HepG2 (cell line): ENCODE data around the gene C2CD2. TPM values are rescaled to one million over a fixed set of nuclear protein-coding genes. Genes with fewer than 3 reads are reported as not detected.

ENCODE experiments used
- ATAC-seq: fragments of 200-7000 bp; cut with Tn5 transposase; 3 replicates; pipeline ENCODE4 v1.9.1; 2020; ENCODE audit warnings: mild to moderate bottlenecking, moderate library complexity
- BruUV-seq: library from RNA; stranded (reverse); fragments of 400-500 nt; replicated peaks from 2 replicates; lab custom pipeline; 2021; lab: Mats Ljungman, UMichigan
- CTCF ChIA-PET: fragments of 300-600 bp; formaldehyde crosslinking; extraction: SDS; loops from one replicate; lab custom pipeline; 2021; ENCODE audit warnings: low total read pairs, inconsistent platforms, low intra/inter-chr PET ratio; lab: Yijun Ruan, JAX
- POLR2A ChIA-PET: fragments of 350-600 bp; sonication (Branson Sonifier 250); formaldehyde crosslinking; loops from one replicate; lab custom pipeline; 2020; ENCODE audit warnings: antibody characterized with exemption, inconsistent platforms; lab: Yijun Ruan, JAX
- DNase-seq: peaks from one replicate; pipeline ENCODE4 v3.0.0-alpha.2; 2015; ENCODE audit warnings: low spot score
- FAIRE-seq: peaks from 3 replicates; lab custom pipeline; 2011; peaks lifted over from hg19 to GRCh38; lab: Jason Lieb, UNC
- H2AFZ ChIP-seq: one replicate; pipeline ENCODE4 v1.6.1; 2011; ENCODE audit warnings: low read length, inconsistent platforms
- H3K27ac ChIP-seq: fragments of 300-600 bp; 3 replicates; pipeline ENCODE4 v1.8.0; 2011; ENCODE audit warnings: mixed run types, mild to moderate bottlenecking, mixed read lengths, low read length, inconsistent platforms; ENCODE audit not compliant: insufficient read depth; ENCODE audit errors: extremely low read length
- H3K27me3 ChIP-seq, 2 experiments: fragments of 200-600 bp in 1 of 2; 2 replicates in 1 of 2; 3 replicates in 1 of 2; pipeline versions ENCODE4 v1.6.0 to v1.8.0; 2011; ENCODE audit warnings: low read length in 2 of 2, mild to moderate bottlenecking in 2 of 2, moderate library complexity in 2 of 2, inconsistent platforms in 1 of 2; ENCODE audit not compliant: insufficient read depth in 2 of 2, control insufficient read depth in 1 of 2
- H3K36me3 ChIP-seq, 2 experiments: fragments of 200-600 bp in 1 of 2; replicated peaks in 1 of 2; 2 replicates in 1 of 2; 3 replicates in 1 of 2; pipeline versions ENCODE4 v1.5.1 to v1.8.0; 2011; ENCODE audit warnings: low read length in 2 of 2, inconsistent platforms in 1 of 2; ENCODE audit not compliant: insufficient read depth in 2 of 2, control insufficient read depth in 1 of 2
- H3K4me1 ChIP-seq: 2 replicates; pipeline ENCODE4 v1.5.1; 2012; ENCODE audit warnings: low read length, inconsistent platforms; ENCODE audit not compliant: insufficient read depth
- H3K4me2 ChIP-seq: 2 replicates; pipeline ENCODE4 v1.6.0; 2011; ENCODE audit warnings: low read depth, low read length, inconsistent platforms
- H3K4me3 ChIP-seq, 3 experiments: fragments of 200-600 bp in 1 of 3; sonication (generic), shearing (Covaris generic) in 1 of 3; replicated peaks in 1 of 3; 2 replicates each; pipeline ENCODE4 v1.5.1; 2011 to 2016; ENCODE audit warnings: low read length in 3 of 3, inconsistent platforms in 2 of 3, low read depth in 2 of 3, mild to moderate bottlenecking in 2 of 3, control low read depth in 1 of 3, mixed read lengths in 1 of 3; ENCODE audit not compliant: insufficient read depth in 1 of 3
- H3K79me2 ChIP-seq: one replicate; pipeline ENCODE4 v1.6.1; 2011; ENCODE audit warnings: low read length, inconsistent platforms; ENCODE audit not compliant: insufficient read depth
- H3K9ac ChIP-seq: 2 replicates; pipeline ENCODE4 v1.6.0; 2011; ENCODE audit warnings: mild to moderate bottlenecking, low read depth, low read length, inconsistent platforms; ENCODE audit not compliant: insufficient read depth
- H3K9me3 ChIP-seq: 2 replicates; pipeline ENCODE4 v1.5.1; 2012; ENCODE audit warnings: mild to moderate bottlenecking, low read length
- H4K20me1 ChIP-seq: 2 replicates; pipeline ENCODE4 v1.6.0; 2011; ENCODE audit warnings: inconsistent platforms, mild to moderate bottlenecking, low read length, moderate library complexity; ENCODE audit not compliant: insufficient read depth
- KLF9 ChIP-seq: IDR thresholded peaks from 2 replicates; pipeline ENCODE4 v1.6.1; 2016; ENCODE audit warnings: low read depth
- MIXL1 ChIP-seq: IDR thresholded peaks from 2 replicates; pipeline ENCODE4 v1.6.1; 2016
- MNT ChIP-seq: fragments of 450-650 bp; IDR thresholded peaks from 2 replicates; pipeline ENCODE4 v1.6.1; 2016
- MTA3 ChIP-seq: sonication (generic); formaldehyde crosslinking; IDR thresholded peaks from 2 replicates; pipeline ENCODE4 v1.4.0; 2020; ENCODE audit warnings: missing genetic modification reagents
- MTF1 ChIP-seq: sonication (generic); formaldehyde crosslinking; IDR thresholded peaks from 2 replicates; pipeline ENCODE4 v1.5.0; 2020; ENCODE audit warnings: missing genetic modification reagents
- NAIF1 ChIP-seq: sonication (generic); formaldehyde crosslinking; IDR thresholded peaks from 2 replicates; pipeline ENCODE4 v1.5.0; 2020; ENCODE audit warnings: mild to moderate bottlenecking, missing genetic modification reagents, borderline replicate concordance
- PAWR ChIP-seq: sonication (generic); formaldehyde crosslinking; IDR thresholded peaks from 2 replicates; pipeline ENCODE4 v1.4.0; 2020; ENCODE audit warnings: missing genetic modification reagents, mild to moderate bottlenecking, borderline replicate concordance
- REXO4 ChIP-seq: sonication (generic); formaldehyde crosslinking; IDR thresholded peaks from 2 replicates; pipeline ENCODE4 v1.8.0; 2022; ENCODE audit warnings: missing genetic modification reagents, mild to moderate bottlenecking, borderline replicate concordance
- STAG1 ChIP-seq: sonication (generic); formaldehyde crosslinking; IDR thresholded peaks from 2 replicates; pipeline ENCODE4 v1.4.0; 2020; ENCODE audit warnings: missing genetic modification reagents
- STAT5B ChIP-seq: sonication (generic); formaldehyde crosslinking; IDR thresholded peaks from 2 replicates; pipeline ENCODE4 v1.4.0; 2020; ENCODE audit warnings: missing genetic modification reagents
- THYN1 ChIP-seq: sonication (generic); formaldehyde crosslinking; IDR thresholded peaks from 2 replicates; pipeline ENCODE4 v1.8.1; 2023; ENCODE audit warnings: low read depth, mild to moderate bottlenecking, moderate library complexity, missing genetic modification reagents, borderline replicate concordance
- ZBTB33 ChIP-seq: sonication (generic); formaldehyde crosslinking; IDR thresholded peaks from 2 replicates; pipeline ENCODE4 v1.4.0; 2020; ENCODE audit warnings: missing genetic modification reagents
- ZBTB7A ChIP-seq: sonication (generic); formaldehyde crosslinking; IDR thresholded peaks from 2 replicates; pipeline ENCODE4 v1.8.0; 2022; ENCODE audit warnings: mild to moderate bottlenecking, missing genetic modification reagents
- ZGPAT ChIP-seq: IDR thresholded peaks from 2 replicates; pipeline ENCODE4 v1.6.1; 2016; ENCODE audit warnings: mild to moderate bottlenecking
- ZKSCAN1 ChIP-seq: fragments of 150-350 bp; IDR thresholded peaks from 2 replicates; pipeline ENCODE4 v1.6.1; 2014; ENCODE audit warnings: low read length
- ZNF101 ChIP-seq: sonication (generic); formaldehyde crosslinking; IDR thresholded peaks from 2 replicates; pipeline ENCODE4 v1.4.0; 2020; ENCODE audit warnings: mild to moderate bottlenecking, low read depth, missing genetic modification reagents, borderline replicate concordance
- ZNF543 ChIP-seq: sonication (generic); formaldehyde crosslinking; IDR thresholded peaks from 2 replicates; pipeline ENCODE4 v1.4.0; 2020; ENCODE audit warnings: mild to moderate bottlenecking, missing genetic modification reagents
- ZNF615 ChIP-seq: sonication (generic); formaldehyde crosslinking; IDR thresholded peaks from 2 replicates; pipeline ENCODE4 v1.5.0; 2020; ENCODE audit warnings: mild to moderate bottlenecking, missing genetic modification reagents, borderline replicate concordance
- ZNF839 ChIP-seq: sonication (generic); formaldehyde crosslinking; IDR thresholded peaks from 2 replicates; pipeline ENCODE4 v1.4.0; 2020; ENCODE audit warnings: missing genetic modification reagents, mild to moderate bottlenecking, borderline replicate concordance
- WGBS: methylation state at CpG from one replicate; pipeline ENCODE4 v1.1.6; 2017; ENCODE audit warnings: low lambda C conversion rate; 5-methylcytosine and 5-hydroxymethylcytosine counted together
- in situ Hi-C: cut with HindIII; loops from 2 replicates; pipeline ENCODE4 v1.10.0; 2017; ENCODE audit warnings: low pct_unique_long_range_greater_than_20kb; ENCODE audit not compliant: extremely low pct_ligation_motif_present
- intact Hi-C: fragments of 100-400 bp; cut with micrococcal nuclease; formaldehyde crosslinking; loops from one replicate; pipeline ENCODE4 v1.10.0; 2022; ENCODE audit not compliant: unreplicated experiment
- polyA plus RNA-seq, 8 experiments: library from polyadenylated mRNA; depleted of rRNA in 3 of 8; stranded (reverse) in 7 of 8; unstranded in 1 of 8; fragments of >200 nt; fragmentation: Illumina TruSeq in 4 of 8; extraction: Trizol in 4 of 8; gene quantifications; 2 replicates each; pipeline versions ENCODE4 v1.2.1 to v1.2.3, GENCODE V29; 2011 to 2016; ENCODE audit warnings: low read depth in 4 of 8, missing spikeins in 1 of 8, mixed read lengths in 1 of 8; ENCODE audit not compliant: insufficient read depth in 1 of 8
- total RNA-seq, 5 experiments: library from RNA; depleted of rRNA; stranded (reverse); fragments of >200 nt; fragmentation: Illumina TruSeq; extraction: Trizol; gene quantifications; 2 replicates each; pipeline ENCODE4 v1.2.3, GENCODE V29; 2016; ENCODE audit warnings: low read depth in 1 of 5

C2CD2 gene
- total and polyA plus RNA-seq, 2 of the 13 experiments (the other 11 are each of a cell fraction or from before 2014, with no cell fraction given): 12.5 to 19.7 TPM

- TF ChIP-seq NAIF1 (CRISPR knock-in tag) (no peak), ZKSCAN1 (no peak), MIXL1 (CRISPR knock-in tag) (no peak), MTF1 (CRISPR knock-in tag) (no peak), THYN1 (no peak)
Measured at GRCh38 chr21:41848533-41848932, 105.3 kb downstream of the C2CD2 start (continued).

- Histone ChIP-seq H3K4me2 (no peak overlapping the region), H3K9me3 (no peaks in the 10 kb centered on the region), H3K79me2 (no peaks in the 10 kb centered on the region), H3K27ac (no peak overlapping the region), H3K4me3 (no peak overlapping the region), H4K20me1 (no peaks in the 10 kb centered on the region), H2AFZ (no peak overlapping the region), H3K4me1 (no peaks in the 10 kb centered on the region), H3K9ac (no peak overlapping the region), H3K36me3 (peaks cover 2% of the 10 kb centered on the region in 2 experiments; a peak in 2 of 5 replicates), H3K27me3 (no peaks in the 10 kb centered on the region)
- FAIRE-seq (no peak), DNase-seq (no peak), ATAC-seq (no peak)
- intact Hi-C loops: no loop called here
- ChIA-PET CTCF (no interaction called here), POLR2A (no interaction called here)
- no TSS peak for BruUV-seq
- 86% methylated on average over 15 of the region's 21 CpGs for WGBS
- in situ Hi-C loops: no loop called here
- TF ChIP-seq MTA3 (CRISPR knock-in tag) (no peak), ZBTB7A (CRISPR knock-in tag) (no peak), ZNF543 (CRISPR knock-in tag) (no peak), ZGPAT (no peak), ZNF839 (CRISPR knock-in tag) (no peak), STAG1 (CRISPR knock-in tag) (peak; percentile 26; the same call in 1 of the 2 replicates), ZNF615 (CRISPR knock-in tag) (no peak), KLF9 (CRISPR knock-in tag) (no peak), MNT (0 out of 2 replicates have a peak, but pooled peaks have one; percentile 19), REXO4 (CRISPR knock-in tag) (no peak), ZBTB33 (CRISPR knock-in tag) (peak; percentile 75; the same call in 1 of the 2 replicates), STAT5B (no peak), PAWR (CRISPR knock-in tag) (no peak), ZNF101 (no peak)
Measured at GRCh38 chr21:41847066-41847804, 106.6 kb downstream of the C2CD2 start.
